DMS 273 (cell line): ENCODE results near the gene ROBO1.
A peak's percentile ranks its signal among the peaks of the same experiment; 100 is the strongest.
"Not testable (repeated sequence)": the region's sequence is repeated elsewhere in the genome, so short reads cannot be mapped to it uniquely, and the experiment has no call there.

Source experiments
- DNase-seq: peaks from one replicate; lab custom pipeline; 2025; ENCODE audit not compliant: unreplicated experiment; lab: John Stamatoyannopoulos, UW

Gene ROBO1

GRCh38 chr3:79558943-79559342 is 208.9 kb downstream of the ROBO1 start:
- DNase-seq: no peak

- no peak for DNase-seq
Observed at GRCh38 chr3:79555655-79556054, 212.1 kb downstream of the ROBO1 start.

- no peak for DNase-seq
Observed at GRCh38 chr3:79551997-79552396, 215.8 kb downstream of the ROBO1 start.

- DNase-seq: no peak
Observed at GRCh38 chr3:79551321-79551892, 216.4 kb downstream of the ROBO1 start.

GRCh38 chr3:79543218-79543982 is 224.4 kb downstream of the ROBO1 start:
- no peak for DNase-seq

GRCh38 chr3:79534727-79535126 is 233.1 kb downstream of the ROBO1 start:
- no peak for DNase-seq

GRCh38 chr3:79531566-79532295 is 236.1 kb downstream of the ROBO1 start:
- no peak for DNase-seq

GRCh38 chr3:79521221-79521848 is 246.5 kb downstream of the ROBO1 start:
- DNase-seq: peak; percentile 64

- peak; percentile 61 for DNase-seq
Observed at GRCh38 chr3:79517766-79518413, 249.9 kb downstream of the ROBO1 start.

- no peak for DNase-seq
Observed at GRCh38 chr3:79516795-79517194, 251.0 kb downstream of the ROBO1 start.

GRCh38 chr3:79515072-79515471 is 252.7 kb downstream of the ROBO1 start:
- no peak for DNase-seq

- DNase-seq: no peak
Observed at GRCh38 chr3:79514069-79514468, 253.7 kb downstream of the ROBO1 start.

GRCh38 chr3:79506751-79507150 is 261.0 kb downstream of the ROBO1 start:
- no peak for DNase-seq

GRCh38 chr3:79502216-79502681 is 265.5 kb downstream of the ROBO1 start:
- not testable (repeated sequence) for DNase-seq

- peak; percentile 40 for DNase-seq
Observed at GRCh38 chr3:79497447-79498111, 270.2 kb downstream of the ROBO1 start.

- peak; percentile 7 for DNase-seq
Observed at GRCh38 chr3:79491029-79491641, 276.7 kb downstream of the ROBO1 start.

- DNase-seq: peak; percentile 41
Observed at GRCh38 chr3:79490165-79491028, 277.4 kb downstream of the ROBO1 start.

- no peak for DNase-seq
Observed at GRCh38 chr3:79488407-79488806, 279.4 kb downstream of the ROBO1 start.

GRCh38 chr3:79480746-79481145 is 287.1 kb downstream of the ROBO1 start:
- no peak for DNase-seq
